Measurements from ENCODE around the gene SH3RF3. TPM values are rescaled to one million over a fixed set of nuclear protein-coding genes. Genes with fewer than 3 reads are reported as not detected.

SH3RF3 gene
- total RNA-seq, 1 donor from 2014 or later = 7.4 TPM

DNA sequence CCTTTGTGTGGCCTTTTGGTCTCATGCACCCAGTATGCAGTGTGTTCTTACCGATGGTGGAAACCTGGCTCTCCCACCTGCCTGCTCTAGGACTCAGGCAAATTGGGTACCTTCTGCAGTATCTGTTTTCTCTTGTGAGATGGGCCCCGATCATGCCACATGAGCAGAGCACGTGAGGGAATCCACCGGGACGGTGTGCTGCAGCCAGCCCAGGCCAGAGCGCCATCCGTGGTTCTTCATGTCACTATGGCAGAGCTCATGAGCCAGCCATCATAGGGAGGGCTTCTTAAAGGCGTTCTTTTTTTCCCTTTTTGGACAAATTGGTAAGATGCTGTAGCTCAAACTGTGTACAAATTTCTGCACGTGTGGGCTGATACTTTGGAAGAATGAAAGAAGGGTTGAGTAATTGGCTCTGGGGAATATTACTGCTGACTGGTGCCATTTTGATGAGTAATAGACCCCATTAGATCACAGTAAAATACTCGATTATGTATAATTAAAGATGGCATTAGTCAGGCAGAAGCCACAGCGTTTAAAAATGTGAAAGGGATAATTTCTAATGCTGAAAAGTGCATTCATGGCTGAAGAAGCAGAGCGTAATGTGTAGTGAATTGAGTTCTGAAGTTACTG is 19.2 kb downstream of the SH3RF3 start:
- Histone ChIP-seq H3K27ac (no peak overlapping the region), H3K9me3 (no peaks in the 10 kb centered on the region), H3K4me1 (no peaks in the 10 kb centered on the region), H3K36me3 (no peaks in the 10 kb centered on the region), H3K4me3 (no peak overlapping the region), H3K27me3 (no peaks in the 10 kb centered on the region)
- intact Hi-C loops (cut with DNase I) = no loop called here
- DNase-seq (no peak), ATAC-seq (no peak)
- TF ChIP-seq, protein P1, sequence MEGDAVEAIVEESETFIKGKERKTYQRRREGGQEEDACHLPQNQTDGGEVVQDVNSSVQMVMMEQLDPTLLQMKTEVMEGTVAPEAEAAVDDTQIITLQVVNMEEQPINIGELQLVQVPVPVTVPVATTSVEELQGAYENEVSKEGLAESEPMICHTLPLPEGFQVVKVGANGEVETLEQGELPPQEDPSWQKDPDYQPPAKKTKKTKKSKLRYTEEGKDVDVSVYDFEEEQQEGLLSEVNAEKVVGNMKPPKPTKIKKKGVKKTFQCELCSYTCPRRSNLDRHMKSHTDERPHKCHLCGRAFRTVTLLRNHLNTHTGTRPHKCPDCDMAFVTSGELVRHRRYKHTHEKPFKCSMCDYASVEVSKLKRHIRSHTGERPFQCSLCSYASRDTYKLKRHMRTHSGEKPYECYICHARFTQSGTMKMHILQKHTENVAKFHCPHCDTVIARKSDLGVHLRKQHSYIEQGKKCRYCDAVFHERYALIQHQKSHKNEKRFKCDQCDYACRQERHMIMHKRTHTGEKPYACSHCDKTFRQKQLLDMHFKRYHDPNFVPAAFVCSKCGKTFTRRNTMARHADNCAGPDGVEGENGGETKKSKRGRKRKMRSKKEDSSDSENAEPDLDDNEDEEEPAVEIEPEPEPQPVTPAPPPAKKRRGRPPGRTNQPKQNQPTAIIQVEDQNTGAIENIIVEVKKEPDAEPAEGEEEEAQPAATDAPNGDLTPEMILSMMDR (IDR thresholded peaks at IDR 0.05) = no peak

DNA sequence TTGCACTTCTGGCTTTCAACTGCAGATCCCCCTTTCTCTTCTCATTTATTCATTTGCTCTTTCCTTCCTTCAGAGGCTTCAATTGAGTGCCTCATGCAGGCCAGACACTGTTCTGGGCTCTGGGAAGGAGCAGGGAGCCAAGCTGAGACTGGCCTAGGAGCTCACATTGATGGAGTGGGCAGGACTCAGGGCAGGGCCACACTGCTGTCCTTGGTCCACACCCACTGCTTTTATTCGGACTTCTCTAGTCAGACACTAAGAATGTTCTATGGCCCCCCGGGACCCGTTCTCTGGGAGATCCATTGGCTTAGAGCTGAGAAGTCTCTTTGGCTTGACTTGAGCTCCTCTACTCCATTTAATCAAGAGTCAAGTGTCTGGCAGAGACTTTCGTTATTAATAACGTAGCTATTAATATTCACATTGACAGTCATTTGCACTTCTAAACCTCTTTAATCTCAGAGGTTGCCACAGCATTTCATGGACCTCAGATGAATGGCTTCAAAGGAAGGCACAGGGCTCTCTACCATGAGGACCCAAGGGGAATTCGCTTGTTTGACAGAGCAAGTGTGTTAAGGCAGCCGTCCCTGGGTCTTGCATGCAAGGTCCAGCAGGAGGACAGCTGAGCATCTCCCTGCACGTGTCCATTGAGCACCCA is 20.1 kb downstream of the SH3RF3 start:
- TF ChIP-seq, protein P1 (IDR thresholded peaks at IDR 0.05) = no peak
- intact Hi-C loops (cut with DNase I) = no loop called here
- Histone ChIP-seq H3K27ac (no peak overlapping the region), H3K36me3 (no peaks in the 10 kb centered on the region), H3K4me1 (peaks cover 5% of the 10 kb centered on the region), H3K27me3 (no peaks in the 10 kb centered on the region), H3K4me3 (no peak overlapping the region), H3K9me3 (no peaks in the 10 kb centered on the region)
- DNase-seq (no peak), ATAC-seq (no peak)

DNA sequence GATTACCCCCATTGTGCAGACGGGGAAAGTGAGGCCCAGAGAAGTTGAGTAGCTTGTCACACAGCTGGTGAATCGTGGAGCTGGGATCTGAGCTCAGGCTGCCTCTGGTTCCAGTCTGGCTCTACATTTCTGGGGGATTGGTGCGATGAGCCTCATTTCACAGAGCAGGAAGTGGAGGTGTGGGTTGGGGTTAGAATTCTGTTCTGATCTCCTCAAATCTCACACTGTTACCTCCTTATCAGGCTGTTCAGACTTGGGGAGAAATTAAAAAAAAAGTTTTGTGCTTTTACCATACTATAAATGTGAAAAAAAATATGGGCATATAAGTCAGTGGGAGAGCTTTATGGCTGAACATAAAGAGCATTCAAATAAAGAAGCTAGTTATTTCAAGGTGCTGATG is 21.6 kb downstream of the SH3RF3 start:
- ATAC-seq = no peak
- H3K4me1 ChIP-seq = peaks cover 9% of the 10 kb centered on the region
- intact Hi-C loops (cut with DNase I) = no loop called here

DNA sequence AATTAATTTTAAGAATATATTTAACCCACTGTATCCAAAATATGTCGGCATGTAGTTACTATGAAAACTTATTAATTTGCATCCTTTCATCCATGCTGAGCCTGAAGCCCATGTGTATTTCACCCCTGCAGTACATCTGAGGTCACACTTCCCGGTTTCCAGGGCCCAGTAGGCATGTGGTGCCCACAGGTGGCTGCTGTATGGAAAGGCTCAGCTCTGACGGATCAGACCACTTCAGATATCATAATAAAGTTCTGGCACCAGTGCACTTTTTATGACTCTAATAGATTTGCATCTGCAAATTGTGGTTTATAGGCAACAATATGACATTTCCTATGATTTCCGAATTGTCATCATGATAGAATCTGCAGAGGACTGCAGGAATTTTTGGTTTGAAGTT is 22.5 kb downstream of the SH3RF3 start:
- H3K4me1 ChIP-seq = peaks cover 9% of the 10 kb centered on the region
- ATAC-seq (no peak), DNase-seq (no peak)
- intact Hi-C loops (cut with DNase I) = no loop called here
- H3K27me3 ChIP-seq = no peaks in the 10 kb centered on the region
- no peak overlapping the region for H3K4me3 ChIP-seq
- no peak overlapping the region for H3K27ac ChIP-seq
- no peaks in the 10 kb centered on the region for H3K36me3 ChIP-seq
- TF ChIP-seq, protein P1 (IDR thresholded peaks at IDR 0.05) = no peak
- H3K9me3 ChIP-seq = no peaks in the 10 kb centered on the region

More for the DNA sequence above, 21.6 kb downstream of the SH3RF3 start:
- Histone ChIP-seq H3K9me3 (no peaks in the 10 kb centered on the region), H3K36me3 (no peaks in the 10 kb centered on the region), H3K4me3 (no peak overlapping the region), H3K27me3 (no peaks in the 10 kb centered on the region), H3K27ac (no peak overlapping the region)
- DNase-seq = no peak
- TF ChIP-seq, protein P1 (IDR thresholded peaks at IDR 0.05) = no peak

DNA sequence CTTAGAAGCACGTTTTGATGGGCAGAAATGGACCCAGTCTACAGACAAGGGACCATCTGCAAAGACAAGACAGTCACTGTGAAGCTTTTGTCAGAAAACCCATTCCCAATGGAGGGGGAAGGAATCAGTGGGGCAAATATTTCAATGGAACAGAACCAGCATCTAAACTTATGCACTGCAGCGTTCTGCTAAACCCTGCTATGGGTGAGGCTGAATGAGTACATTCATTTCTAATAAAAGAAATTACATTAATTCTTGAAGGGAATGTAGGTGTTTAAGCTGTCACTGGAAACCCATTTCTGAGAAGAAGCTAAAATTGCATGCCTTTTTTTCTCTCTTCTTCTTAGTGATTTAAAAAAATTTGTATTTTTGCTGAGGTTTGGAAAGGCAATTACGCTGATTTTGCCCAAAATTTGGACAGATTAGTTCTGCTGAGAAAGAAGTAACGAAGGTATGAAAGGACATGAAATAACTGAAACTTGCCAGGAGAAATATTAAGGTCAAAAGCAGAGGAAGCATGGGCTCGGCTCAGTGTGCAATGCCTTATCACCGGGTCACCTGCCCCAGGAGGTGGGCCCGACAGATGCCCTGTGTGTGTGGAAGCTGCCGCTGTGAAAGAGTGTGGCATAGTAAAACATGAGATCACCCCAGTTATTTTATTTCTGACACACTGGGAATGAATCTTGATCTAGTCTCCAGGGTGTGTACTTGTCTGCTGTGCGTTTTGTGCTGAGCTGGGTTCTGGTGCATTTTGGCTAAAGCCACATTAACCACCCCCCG is 24.2 kb downstream of the SH3RF3 start:
- no peak for ATAC-seq
- peaks cover 9% of the 10 kb centered on the region for H3K4me1 ChIP-seq
- H3K4me3 ChIP-seq = no peak overlapping the region
- TF ChIP-seq, protein P1 (IDR thresholded peaks at IDR 0.05) = no peak
- no peak overlapping the region for H3K27ac ChIP-seq
- no peaks in the 10 kb centered on the region for H3K36me3 ChIP-seq
- no peaks in the 10 kb centered on the region for H3K9me3 ChIP-seq
- H3K27me3 ChIP-seq = no peaks in the 10 kb centered on the region
- intact Hi-C loops (cut with DNase I) = no loop called here
- no peak for DNase-seq
